Hematopoietic multipotent progenitor cell treated with erythropoietin and hydrocortisone succinate and interleukin-3 and kit ligand, for 8 days (in vitro differentiated cells): ENCODE results near the gene KIF5A.
A peak's percentile ranks its signal among the peaks of the same experiment; 100 is the strongest.

Source experiments
- DNase-seq: peaks from one replicate; pipeline ENCODE4 v3.0.0-alpha.2; 2015

Gene KIF5A

GRCh38 chr12:57535764-57536596 is 13.9 kb upstream of the KIF5A start:
- DNase-seq, result no peak

GRCh38 chr12:57536597-57536942 is 13.3 kb upstream of the KIF5A start:
- no peak for DNase-seq

- DNase-seq, result peak; percentile 96
Observed at GRCh38 chr12:57539134-57539768, 10.6 kb upstream of the KIF5A start.

- no peak for DNase-seq
Observed at GRCh38 chr12:57541001-57541400, 8.8 kb upstream of the KIF5A start.

- no peak for DNase-seq
Observed at GRCh38 chr12:57541717-57542116, 8.1 kb upstream of the KIF5A start.

GRCh38 chr12:57543581-57543980 is 6.3 kb upstream of the KIF5A start:
- no peak for DNase-seq

- DNase-seq, result no peak
Observed at GRCh38 chr12:57545809-57546437, 3.9 kb upstream of the KIF5A start.

GRCh38 chr12:57546438-57547287 is 3.2 kb upstream of the KIF5A start, which contains the start of gene DCTN2:
Gene DCTN2, minus strand, starts transcription at chr12:57547192. Its CDS starts 129 bp downstream, at chr12:57547063.
- DNase-seq, result peak; percentile 99

- DNase-seq, result no peak
Observed at GRCh38 chr12:57547288-57548012, 2.4 kb upstream of the KIF5A start.

- no peak for DNase-seq
Observed at GRCh38 chr12:57548013-57548315, 1.9 kb upstream of the KIF5A start.

- DNase-seq, result no peak
Observed at GRCh38 chr12:57548488-57548887, 1.4 kb upstream of the KIF5A start.

- DNase-seq, result no peak
Observed at GRCh38 chr12:57549203-57549908, 488 bp upstream of the KIF5A start.

- peak; percentile 27 for DNase-seq
Observed at GRCh38 chr12:57550641-57551549, 1.1 kb downstream of the KIF5A start.

- DNase-seq, result no peak
Observed at GRCh38 chr12:57551637-57552305, 1.9 kb downstream of the KIF5A start.

- DNase-seq, result peak; percentile 86
Observed at GRCh38 chr12:57552306-57552651, 2.4 kb downstream of the KIF5A start.

- peak; percentile 32 for DNase-seq
Observed at GRCh38 chr12:57552835-57553313, 3.0 kb downstream of the KIF5A start.

GRCh38 chr12:57553343-57554202 is 3.7 kb downstream of the KIF5A start:
- DNase-seq, result no peak

GRCh38 chr12:57554453-57554852 is 4.6 kb downstream of the KIF5A start:
- no peak for DNase-seq

- no peak for DNase-seq
Observed at GRCh38 chr12:57554897-57555296, 5.1 kb downstream of the KIF5A start.
